Cortex of kidney (tissue), 1 donor: ENCODE results near the gene PPM1F.
A peak's percentile ranks its signal among the peaks of the same experiment; 100 is the strongest.

ENCODE experiments used
- DNase-seq: peaks from one replicate; lab custom pipeline; 2025; lab: John Stamatoyannopoulos, UW

PPM1F gene

GRCh38 chr22:21952586-21953571 lies at the start of gene PPM1F:
TSS of gene PPM1F (minus strand) at chr22:21952848. CDS start at chr22:21946048, 6,800 bp downstream.
- peak; percentile 41 for DNase-seq

GRCh38 chr22:22001664-22002525 lies 49.2 kb upstream of the PPM1F start:
- no peak for DNase-seq

DNA sequence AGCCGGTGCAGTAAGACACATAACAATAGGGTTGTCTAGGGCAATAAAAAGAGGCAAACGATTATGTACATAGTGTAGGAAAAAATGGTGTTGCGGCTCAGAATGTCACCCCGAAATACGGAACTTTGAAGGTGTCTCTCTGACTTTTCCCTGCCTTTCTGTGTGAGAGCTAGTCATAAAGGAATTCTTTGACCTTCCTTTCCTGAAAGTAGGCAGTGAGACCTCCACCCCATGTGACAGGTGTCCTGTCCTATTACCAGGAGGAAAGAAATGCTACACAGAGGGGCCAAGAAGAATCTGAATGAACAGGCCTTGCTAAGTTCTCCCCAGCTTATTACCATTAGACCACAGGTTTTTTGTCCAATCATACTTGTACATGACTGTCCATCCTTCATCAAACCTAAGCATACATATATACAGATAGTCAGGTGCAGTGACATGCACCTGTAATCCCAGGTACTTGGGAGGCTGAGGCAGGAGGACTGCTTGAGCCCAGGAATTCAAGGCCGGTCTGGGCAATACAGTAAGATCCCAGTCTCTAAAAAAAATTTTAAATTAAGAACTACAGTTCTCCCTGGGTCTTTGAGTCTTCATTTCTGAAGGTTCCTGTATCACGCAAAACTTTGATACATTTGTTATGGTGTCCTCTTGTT lies 46.1 kb upstream of the PPM1F start:
- DNase-seq: no peak

DNA sequence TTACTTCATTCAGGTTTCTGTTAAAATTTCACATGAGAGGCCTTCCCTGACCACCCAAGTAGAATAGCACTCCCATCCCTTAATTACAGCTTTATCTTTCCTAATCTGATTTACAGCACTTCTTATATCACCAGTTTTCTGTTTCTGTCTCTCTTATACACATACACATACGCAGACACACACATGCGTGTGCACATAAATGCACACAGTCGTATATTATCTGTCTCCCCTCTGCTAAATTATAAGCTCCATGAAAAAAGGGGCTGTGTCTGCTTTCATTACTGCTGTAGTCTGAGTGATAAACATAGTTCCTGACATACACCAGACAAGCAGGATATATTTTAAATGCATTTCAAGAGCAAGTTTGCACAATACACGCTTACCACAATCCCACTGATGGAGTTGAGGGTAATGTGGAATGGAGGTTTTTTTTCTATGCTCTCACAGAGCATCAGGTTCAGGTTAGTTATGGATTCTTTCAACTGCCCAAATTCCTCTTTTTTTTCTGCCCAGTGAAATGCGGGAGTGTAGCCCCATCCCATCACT lies 43.6 kb upstream of the PPM1F start:
- no peak for DNase-seq

DNA sequence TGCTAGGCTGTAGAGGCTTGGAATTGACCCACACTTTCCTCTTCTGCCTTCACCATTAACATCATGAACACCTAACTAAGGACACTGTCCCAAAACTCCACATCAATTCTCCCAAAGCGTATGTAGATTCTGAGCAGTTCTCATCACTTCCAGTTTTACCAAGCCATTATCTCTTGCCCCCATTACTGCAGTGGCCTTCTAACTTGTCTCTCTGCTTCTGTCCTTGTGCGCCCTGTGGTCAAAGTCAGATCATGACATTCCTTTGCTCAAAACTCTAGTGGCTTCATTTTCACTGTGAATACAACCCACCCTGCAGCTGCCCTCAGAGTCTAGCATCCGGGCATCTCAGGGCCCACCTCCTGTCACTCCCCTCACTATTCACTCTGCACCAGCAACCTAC lies 43.0 kb upstream of the PPM1F start:
- DNase-seq: no peak

- no peak for DNase-seq
These were observed 42.3 kb upstream of the PPM1F start for GRCh38 chr22:21994881-21995444.

- DNase-seq: no peak
These were observed 40.1 kb upstream of the PPM1F start for GRCh38 chr22:21992593-21993237.

- DNase-seq: no peak
These were observed 39.1 kb upstream of the PPM1F start for GRCh38 chr22:21991774-21992173.

DNA sequence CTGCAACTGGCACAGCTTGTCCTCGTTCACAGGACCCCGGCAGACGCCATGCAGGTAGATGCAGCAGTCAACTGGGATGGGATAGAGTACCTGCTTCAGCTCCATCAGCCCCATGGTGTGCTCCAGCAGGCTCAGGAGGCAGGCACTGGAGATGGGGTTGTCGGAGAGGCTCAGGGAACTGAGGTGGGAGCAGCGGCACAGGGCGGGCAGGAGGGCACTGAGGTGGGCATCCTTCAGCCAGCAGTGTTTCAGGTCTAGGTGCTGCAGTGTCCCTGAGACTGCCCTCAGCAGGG lies 38.6 kb upstream of the PPM1F start:
- no peak for DNase-seq

DNA sequence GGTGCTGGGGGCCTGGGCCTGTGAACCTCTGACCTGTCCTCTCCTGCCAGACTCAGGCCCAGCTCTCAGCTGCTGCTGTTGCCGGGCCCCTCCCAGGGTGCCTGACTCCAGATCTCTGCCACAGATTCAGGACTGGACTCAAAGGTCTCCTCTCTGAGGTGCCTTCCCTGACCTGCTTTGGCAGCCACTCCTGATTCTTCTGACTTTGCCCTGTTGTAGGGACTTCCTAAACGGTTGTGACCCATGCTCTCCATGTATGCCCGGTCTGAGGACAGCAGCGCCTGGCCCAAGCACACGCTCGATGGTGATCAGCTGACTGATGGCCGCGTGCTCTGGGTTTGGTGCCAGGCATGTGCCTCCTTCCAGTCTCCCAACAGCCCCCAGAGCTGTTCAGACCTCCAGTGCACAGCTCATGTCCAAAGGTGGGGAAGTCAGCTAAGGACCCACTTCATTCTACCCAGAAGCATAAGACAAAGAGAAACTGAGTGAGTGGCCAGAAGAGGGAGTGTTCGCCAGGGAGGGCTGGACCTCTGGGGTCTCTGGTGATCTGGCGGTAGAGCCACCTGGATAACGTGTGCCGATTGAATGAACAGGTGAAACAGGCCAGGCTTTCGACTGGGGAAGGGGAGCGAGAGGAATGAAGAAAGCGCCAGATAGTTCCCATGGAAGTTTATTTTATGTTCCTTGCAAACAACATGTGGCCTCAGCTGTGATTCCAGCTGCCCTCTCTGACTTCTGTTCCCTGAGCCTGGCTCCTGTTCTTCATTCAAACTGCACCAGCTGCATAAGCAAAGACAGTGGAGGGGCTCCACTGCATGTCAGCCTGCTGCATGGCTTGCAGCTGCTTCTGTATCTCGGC lies 38.0 kb upstream of the PPM1F start:
- DNase-seq: no peak

GRCh38 chr22:21989049-21989448 lies 36.4 kb upstream of the PPM1F start:
- DNase-seq: no peak

GRCh38 chr22:21985214-21985613 lies 32.6 kb upstream of the PPM1F start:
- DNase-seq: no peak

- no peak for DNase-seq
These were observed 32.1 kb upstream of the PPM1F start for GRCh38 chr22:21984793-21985192.

- no peak for DNase-seq
These were observed 29.8 kb upstream of the PPM1F start, which contains the start of gene TOP3B for GRCh38 chr22:21982338-21982965. TSS of gene TOP3B (minus strand) at chr22:21982787. CDS start at chr22:21975709, 7,078 bp downstream.

GRCh38 chr22:21981874-21982273 lies 29.2 kb upstream of the PPM1F start:
- DNase-seq: no peak

DNA sequence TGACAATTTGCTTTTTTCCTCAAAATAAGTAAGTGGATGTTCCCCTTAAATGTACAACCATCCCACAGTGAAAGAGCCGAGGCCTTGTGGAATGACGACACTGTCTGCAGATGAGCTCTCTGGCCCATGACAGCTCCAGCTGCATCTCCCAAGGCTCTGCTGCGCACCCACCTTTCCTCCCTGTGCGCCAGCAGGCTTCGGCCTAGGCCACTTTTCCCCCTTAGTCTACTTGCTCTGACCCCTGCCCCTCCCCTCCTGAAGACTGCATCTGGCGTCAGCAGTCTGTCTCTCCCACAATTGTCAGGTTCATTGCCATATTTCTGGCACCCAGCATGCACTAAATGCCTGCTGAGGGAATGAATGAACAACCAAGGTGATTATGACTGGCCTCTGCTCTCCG lies 27.9 kb upstream of the PPM1F start:
- DNase-seq: no peak

GRCh38 chr22:21978564-21979386 lies 26.1 kb upstream of the PPM1F start:
- no peak for DNase-seq

DNA sequence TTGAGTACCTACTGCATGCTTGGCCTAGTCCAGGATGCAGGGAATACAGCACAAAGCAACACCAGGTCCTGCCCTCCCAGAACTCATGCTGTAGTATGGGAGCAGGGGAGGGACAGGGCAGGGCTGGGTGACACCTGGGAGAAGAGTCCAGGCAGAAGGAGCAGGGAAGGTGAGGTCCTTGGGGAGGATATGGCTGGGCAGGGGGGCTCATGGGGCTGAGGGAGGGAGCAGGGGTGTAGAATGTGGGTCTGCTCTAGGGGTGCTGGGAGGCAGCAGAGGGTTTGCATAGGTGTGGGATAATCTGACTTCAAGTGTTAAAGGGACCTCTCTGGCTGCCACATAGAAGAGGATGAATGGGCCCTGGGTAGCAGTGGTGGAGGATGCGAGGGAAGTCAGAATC lies 25.2 kb upstream of the PPM1F start:
- no peak for DNase-seq

DNA sequence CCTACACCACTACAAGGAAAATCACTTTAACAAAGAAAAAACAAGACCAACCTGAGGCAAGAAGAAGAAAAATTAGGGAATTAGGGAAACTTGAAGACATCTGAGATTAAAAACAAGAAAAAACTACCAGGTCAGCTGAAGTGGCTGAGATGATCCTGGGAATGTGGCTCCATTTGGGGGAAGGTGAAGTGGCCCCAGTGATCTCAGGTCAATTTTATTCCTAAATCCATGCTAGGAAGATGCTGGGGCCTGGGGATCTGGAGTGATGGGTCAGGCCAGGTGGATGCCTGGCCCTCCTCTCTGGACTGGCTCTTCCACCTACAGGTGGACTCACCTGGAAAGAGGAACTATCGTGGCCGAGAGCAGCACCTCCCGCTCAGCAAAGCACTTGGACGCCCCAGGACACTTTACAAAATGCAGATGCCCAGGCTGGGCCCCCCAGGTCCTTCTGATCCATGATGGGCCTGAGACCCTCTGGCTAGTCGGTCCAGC lies 23.3 kb upstream of the PPM1F start:
- DNase-seq: no peak
